AG04449 (cell line): ENCODE data around the gene ABR.

Experiments
- CTCF ChIA-PET: fragments of 350-600 bp; formaldehyde crosslinking; extraction: SDS; loops from one replicate; lab custom pipeline; 2021; ENCODE audit warnings: antibody characterized with exemption; lab: Yijun Ruan, JAX
- POLR2A ChIA-PET: fragments of 400-600, 350-600 bp; formaldehyde crosslinking; extraction: SDS; loops from one replicate; lab custom pipeline; 2020; ENCODE audit warnings: antibody characterized with exemption, inconsistent platforms; lab: Yijun Ruan, JAX
- DNase-seq: peaks from one replicate; pipeline ENCODE4 v3.0.0-alpha.2; 2010; ENCODE audit warnings: low read depth, low spot score
- H3K4me3 ChIP-seq: 2 replicates; pipeline ENCODE4 v1.5.1; 2011; ENCODE audit warnings: low read depth, mild to moderate bottlenecking, control low read depth, low read length
- TF ChIP-seq, protein P1 (sequence below): IDR thresholded peaks from one replicate; pipeline ENCODE4 v1.5.1; 2011; ENCODE audit warnings: mild to moderate bottlenecking, moderate library complexity, low read length, control low read depth, inconsistent platforms; ENCODE audit not compliant: insufficient read depth; ENCODE audit errors: missing control alignments

Gene ABR

DNA sequence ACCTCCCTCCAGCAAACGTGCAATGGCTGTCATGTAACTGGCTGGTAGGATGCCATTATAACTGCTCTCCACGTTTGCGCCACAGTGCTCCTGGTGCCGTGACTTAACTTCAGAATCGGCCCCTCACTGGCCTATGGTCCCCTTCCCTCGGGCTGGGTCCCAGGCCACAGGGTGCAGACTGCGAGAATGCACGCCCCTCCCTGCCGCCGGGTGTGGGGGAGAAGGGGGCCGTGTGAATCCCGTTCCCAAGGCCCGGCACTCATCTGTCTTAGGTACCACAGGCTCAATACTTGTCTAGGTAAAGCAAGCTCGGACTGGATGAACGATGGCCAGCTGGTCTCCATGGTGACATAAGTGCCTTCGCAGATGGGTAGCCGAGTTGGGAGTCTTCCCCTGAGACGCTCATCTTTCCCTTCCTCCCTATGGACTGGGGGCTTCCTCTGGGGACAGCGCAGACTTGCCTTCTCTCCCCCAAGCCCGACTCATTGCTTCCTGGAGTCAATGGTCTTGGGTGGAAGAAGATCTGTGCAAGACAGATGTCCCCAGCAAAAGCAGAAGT, 145.1 kb downstream of the ABR start:
- ChIA-PET POLR2A (no interaction called here), CTCF (no interaction called here)
- no peak for DNase-seq
- H3K4me3 ChIP-seq, result no peak overlapping the region
- TF ChIP-seq, protein P1, sequence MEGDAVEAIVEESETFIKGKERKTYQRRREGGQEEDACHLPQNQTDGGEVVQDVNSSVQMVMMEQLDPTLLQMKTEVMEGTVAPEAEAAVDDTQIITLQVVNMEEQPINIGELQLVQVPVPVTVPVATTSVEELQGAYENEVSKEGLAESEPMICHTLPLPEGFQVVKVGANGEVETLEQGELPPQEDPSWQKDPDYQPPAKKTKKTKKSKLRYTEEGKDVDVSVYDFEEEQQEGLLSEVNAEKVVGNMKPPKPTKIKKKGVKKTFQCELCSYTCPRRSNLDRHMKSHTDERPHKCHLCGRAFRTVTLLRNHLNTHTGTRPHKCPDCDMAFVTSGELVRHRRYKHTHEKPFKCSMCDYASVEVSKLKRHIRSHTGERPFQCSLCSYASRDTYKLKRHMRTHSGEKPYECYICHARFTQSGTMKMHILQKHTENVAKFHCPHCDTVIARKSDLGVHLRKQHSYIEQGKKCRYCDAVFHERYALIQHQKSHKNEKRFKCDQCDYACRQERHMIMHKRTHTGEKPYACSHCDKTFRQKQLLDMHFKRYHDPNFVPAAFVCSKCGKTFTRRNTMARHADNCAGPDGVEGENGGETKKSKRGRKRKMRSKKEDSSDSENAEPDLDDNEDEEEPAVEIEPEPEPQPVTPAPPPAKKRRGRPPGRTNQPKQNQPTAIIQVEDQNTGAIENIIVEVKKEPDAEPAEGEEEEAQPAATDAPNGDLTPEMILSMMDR, result no peak

DNA sequence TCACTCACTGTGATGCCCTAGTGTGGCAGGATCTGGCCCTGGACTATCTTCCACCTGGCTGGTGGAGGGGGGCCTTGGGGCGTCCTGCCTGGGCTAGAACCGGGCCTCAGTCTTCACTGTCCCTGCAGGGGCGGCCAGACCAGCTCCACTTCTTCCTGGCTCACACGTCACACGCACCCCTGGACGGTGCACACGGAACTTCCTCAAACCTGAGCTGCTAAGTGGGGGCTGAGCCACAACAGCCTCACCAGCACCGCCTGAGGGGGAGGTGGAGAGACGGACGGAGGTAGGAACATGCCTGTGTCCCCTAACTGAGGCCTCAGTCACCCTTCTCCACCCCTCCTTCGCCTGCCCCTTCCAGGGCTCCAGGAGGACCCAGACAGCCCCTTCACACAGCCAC, 146.3 kb downstream of the ABR start:
- no peak for DNase-seq
- ChIA-PET CTCF (interaction anchor here (1.3 kb wide), 2 partner anchors 22 to 34 kb away, joined by 4 to 7 read pairs; no protein-coding TSS in a partner anchor), POLR2A (no interaction called here)

DNA sequence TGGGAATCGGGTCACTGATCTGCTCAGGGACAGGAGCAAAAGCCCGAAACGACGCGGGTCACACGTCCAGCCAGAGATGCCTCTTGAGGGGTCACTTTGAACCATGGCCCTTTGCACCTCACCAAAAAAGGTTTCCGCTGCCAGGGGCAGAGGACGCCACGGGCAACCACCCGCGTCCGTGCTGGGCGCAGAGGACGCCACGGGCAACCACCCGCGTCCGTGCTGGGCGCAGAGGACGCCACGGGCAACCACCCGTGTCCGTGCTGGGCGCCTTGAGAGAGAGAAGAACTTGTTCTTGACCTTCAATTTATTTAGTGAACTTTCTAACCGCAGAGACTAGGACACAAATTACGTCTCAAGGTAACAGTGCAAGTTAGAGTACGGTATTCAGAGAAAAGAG, 147.4 kb downstream of the ABR start:
- DNase-seq, result no peak
- ChIA-PET CTCF (no interaction called here), POLR2A (no interaction called here)
- no peak overlapping the region for H3K4me3 ChIP-seq
- TF ChIP-seq, protein P1, result no peak

More for the DNA sequence above, 146.3 kb downstream of the ABR start:
- TF ChIP-seq, protein P1, result no peak
- H3K4me3 ChIP-seq, result no peak overlapping the region

DNA sequence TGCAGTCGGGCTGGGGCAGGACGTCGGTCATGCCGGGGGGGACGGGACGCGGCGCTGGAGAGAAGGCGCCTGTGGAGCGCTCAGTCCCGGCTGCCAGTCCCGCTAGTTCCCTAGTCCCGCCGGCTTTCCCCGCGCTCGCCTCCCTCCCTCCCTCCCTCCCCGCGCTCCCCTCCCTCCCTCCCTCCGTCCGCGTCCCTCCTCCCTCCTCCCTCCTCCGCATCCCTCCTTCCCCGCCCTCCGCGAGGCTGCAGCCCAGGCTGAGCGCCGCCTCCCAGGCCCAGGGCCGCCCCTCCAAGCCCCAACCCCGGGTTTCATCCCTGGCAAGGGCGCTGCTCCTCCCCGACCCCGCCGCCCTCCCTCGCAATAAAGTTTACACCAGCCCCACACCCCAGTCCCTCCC, 148.1 kb downstream of the ABR start:
- no peak for DNase-seq
- no peak overlapping the region for H3K4me3 ChIP-seq
- ChIA-PET CTCF (no interaction called here), POLR2A (no interaction called here)
- TF ChIP-seq, protein P1, result no peak

DNA sequence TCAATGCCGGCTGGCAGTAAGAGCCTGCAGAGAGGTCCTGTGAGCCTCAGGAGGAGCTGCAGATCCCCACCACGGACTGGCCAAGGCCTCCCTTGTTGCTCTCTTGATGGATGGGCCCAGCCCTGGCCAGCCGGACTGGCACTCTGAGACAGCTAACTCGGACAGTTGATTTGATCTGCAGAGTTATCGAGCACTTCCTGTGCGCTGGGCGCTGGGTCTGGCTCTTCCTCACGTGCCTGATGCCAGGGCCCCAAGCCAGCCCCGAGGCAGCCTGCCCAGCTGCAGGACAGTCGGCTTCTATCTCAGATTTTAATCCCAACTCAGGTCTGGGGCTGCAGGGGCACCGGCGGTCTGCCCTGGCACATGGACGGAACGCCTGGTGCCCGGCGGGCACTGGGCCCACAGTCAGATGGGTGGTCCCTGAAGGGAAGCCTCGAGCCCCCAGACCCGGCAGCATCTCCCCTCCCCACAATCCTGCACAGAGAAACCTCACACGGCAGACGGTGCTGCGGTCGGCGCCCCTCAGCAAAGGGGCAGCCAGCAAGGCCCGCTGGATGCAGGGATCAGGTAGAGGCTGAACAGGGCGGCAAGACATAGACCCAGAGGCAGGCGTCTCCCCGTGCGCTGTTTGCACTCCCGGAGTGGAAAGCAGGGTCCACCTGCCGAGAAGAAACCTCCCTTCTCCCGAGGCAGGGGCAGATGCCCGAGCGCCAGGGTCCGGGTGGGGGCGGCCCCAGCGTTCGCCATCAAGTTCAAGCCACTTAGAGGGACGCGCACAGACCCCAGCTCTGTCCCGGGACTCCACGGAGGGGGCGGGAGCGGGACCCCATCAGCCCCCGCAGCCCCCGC, 148.9 kb downstream of the ABR start:
- no peak for DNase-seq
- CTCF ChIA-PET, result interaction anchor here (4.1 kb wide), 1 partner anchor 25 kb away, joined by 25 read pairs; no protein-coding TSS in a partner anchor
- POLR2A ChIA-PET, result interaction anchor here (1.0 kb wide), 1 partner anchor 34 kb away, joined by 4 read pairs; the partner anchor contains the start of gene TIMM22
- TF ChIP-seq, protein P1, result no peak
- no peak overlapping the region for H3K4me3 ChIP-seq
